ENCODE data around the gene SEH1L.

The SEH1L gene

DNA sequence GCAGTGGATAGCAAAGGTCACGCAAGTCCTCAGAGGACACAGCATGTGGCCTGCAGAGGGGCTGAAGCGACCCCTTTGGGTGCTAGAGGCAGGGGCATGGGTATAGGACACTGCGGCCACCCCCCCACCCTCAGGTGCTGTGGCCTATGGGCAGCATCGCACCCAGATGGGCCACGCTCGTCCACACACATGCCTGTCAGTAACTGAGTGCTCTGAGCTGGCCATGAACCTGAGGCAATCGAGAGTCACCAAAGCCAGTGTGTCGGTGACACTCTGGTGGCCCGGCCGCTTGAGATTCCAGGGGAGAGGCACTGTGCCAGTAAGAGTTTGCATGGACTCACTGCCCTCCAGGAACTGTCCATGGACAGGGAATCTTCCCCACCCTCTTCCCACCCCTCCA lies 41.0 kb upstream of the SEH1L start:
- Histone ChIP-seq H2AFZ (ENCODE audit: low read depth, low read length) (no peak overlapping the region), H3K79me2 (ENCODE audit: low read length) (no peaks in the 10 kb centered on the region), H3K4me2 (ENCODE audit: low read length) (no peak overlapping the region), H3K4me1 (ENCODE audit: low read length) (no peaks in the 10 kb centered on the region), H3K27me3 (ENCODE audit: low read depth, low read length) (peaks cover 3% of the 10 kb centered on the region; the same call in 1 of the 2 replicates), H3K27ac (ENCODE audit: low read length) (no peak overlapping the region), H3K9ac (ENCODE audit: low read length) (no peak overlapping the region), H3K9me3 (ENCODE audit: insufficient read depth, low read length) (no peaks in the 10 kb centered on the region), H3K36me3 (replicated peaks; ENCODE audit: low read depth, low read length) (no peaks in the 10 kb centered on the region), H3K4me3 (ENCODE audit: low read length) (no peak overlapping the region), H4K20me1 (ENCODE audit: insufficient read depth, low read length) (no peaks in the 10 kb centered on the region)
- TF ChIP-seq, protein P1, sequence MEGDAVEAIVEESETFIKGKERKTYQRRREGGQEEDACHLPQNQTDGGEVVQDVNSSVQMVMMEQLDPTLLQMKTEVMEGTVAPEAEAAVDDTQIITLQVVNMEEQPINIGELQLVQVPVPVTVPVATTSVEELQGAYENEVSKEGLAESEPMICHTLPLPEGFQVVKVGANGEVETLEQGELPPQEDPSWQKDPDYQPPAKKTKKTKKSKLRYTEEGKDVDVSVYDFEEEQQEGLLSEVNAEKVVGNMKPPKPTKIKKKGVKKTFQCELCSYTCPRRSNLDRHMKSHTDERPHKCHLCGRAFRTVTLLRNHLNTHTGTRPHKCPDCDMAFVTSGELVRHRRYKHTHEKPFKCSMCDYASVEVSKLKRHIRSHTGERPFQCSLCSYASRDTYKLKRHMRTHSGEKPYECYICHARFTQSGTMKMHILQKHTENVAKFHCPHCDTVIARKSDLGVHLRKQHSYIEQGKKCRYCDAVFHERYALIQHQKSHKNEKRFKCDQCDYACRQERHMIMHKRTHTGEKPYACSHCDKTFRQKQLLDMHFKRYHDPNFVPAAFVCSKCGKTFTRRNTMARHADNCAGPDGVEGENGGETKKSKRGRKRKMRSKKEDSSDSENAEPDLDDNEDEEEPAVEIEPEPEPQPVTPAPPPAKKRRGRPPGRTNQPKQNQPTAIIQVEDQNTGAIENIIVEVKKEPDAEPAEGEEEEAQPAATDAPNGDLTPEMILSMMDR (IDR thresholded peaks at IDR 0.05; ENCODE audit: low read depth, low read length), result no peak
- TF ChIP-seq EZH2phosphoT487 (IDR thresholded peaks at IDR 0.05; ENCODE audit: low read depth), result no peak

DNA sequence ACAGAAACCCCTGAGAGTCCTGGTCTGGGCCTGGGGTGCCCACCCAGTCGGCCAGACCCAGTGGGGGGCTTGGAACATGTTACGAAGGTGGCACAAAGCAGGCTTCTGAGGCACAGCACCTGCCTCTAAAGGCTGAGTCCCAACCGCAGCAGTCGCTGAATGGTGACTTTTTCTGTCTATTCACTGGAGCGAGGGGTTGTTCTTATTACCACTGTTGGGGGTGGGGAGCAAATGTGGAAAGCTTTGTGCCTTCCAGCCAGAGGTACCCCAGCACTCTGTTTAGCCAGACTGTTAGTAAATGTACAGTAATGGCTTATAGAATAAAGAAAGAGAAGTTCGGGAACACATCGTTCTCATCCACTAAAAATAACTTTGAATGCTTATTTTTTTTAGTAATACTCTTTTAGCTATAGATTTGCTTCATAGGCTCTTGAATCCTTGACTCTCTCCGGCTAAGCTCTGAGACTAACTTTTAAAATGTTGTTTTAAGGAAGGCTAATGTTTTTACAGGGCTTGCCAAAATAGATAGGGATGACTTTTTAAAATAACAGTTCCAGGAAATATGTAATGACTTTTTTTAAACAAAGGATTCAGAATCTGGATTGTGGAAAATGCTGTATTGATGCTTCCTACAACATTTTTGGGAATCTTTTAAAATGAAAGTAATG lies 40.4 kb upstream of the SEH1L start:
- H3K9me3 ChIP-seq (ENCODE audit: insufficient read depth, low read length), result no peaks in the 10 kb centered on the region
- H3K4me3 ChIP-seq (ENCODE audit: low read length), result no peak overlapping the region
- no peak overlapping the region for H3K9ac ChIP-seq (ENCODE audit: low read length)
- H3K4me1 ChIP-seq (ENCODE audit: low read length), result no peaks in the 10 kb centered on the region
- no peaks in the 10 kb centered on the region for H3K36me3 ChIP-seq (replicated peaks; ENCODE audit: low read depth, low read length)
- H3K27me3 ChIP-seq (ENCODE audit: low read depth, low read length), result peaks cover 3% of the 10 kb centered on the region; the same call in 1 of the 2 replicates
- no peak overlapping the region for H3K27ac ChIP-seq (ENCODE audit: low read length)
- no peaks in the 10 kb centered on the region for H4K20me1 ChIP-seq (ENCODE audit: insufficient read depth, low read length)
- H3K4me2 ChIP-seq (ENCODE audit: low read length), result no peak overlapping the region
- TF ChIP-seq, protein P1 (IDR thresholded peaks at IDR 0.05; ENCODE audit: low read depth, low read length), result no peak
- no peak for TF ChIP-seq EZH2phosphoT487 (IDR thresholded peaks at IDR 0.05; ENCODE audit: low read depth)
- H2AFZ ChIP-seq (ENCODE audit: low read depth, low read length), result no peak overlapping the region
- no peaks in the 10 kb centered on the region for H3K79me2 ChIP-seq (ENCODE audit: low read length)

DNA sequence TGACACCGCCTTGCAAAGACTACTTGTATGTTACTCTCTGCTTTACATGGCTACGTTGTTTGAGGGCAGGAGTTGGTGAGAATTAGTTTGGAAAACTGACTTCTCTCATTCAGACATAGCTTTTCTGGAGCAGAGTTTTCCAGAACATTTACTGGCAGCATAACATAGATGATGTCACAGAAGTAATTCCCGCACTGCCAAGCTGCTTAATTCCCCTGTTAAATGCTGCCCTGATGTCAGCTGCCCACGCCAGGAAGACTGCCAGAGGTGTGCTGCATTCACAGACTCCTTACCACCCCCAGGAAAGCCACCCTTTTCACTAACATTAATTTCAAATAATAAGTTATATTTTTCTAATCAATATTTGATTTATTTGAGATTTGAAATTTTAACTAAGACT lies 39.1 kb upstream of the SEH1L start:
- Histone ChIP-seq H3K9ac (ENCODE audit: low read length) (no peak overlapping the region), H3K4me2 (ENCODE audit: low read length) (no peak overlapping the region), H4K20me1 (ENCODE audit: insufficient read depth, low read length) (no peaks in the 10 kb centered on the region), H3K4me3 (ENCODE audit: low read length) (no peak overlapping the region), H3K79me2 (ENCODE audit: low read length) (no peaks in the 10 kb centered on the region), H3K9me3 (ENCODE audit: insufficient read depth, low read length) (no peaks in the 10 kb centered on the region), H3K36me3 (replicated peaks; ENCODE audit: low read depth, low read length) (no peaks in the 10 kb centered on the region), H3K27ac (ENCODE audit: low read length) (no peak overlapping the region), H3K4me1 (ENCODE audit: low read length) (no peaks in the 10 kb centered on the region), H2AFZ (ENCODE audit: low read depth, low read length) (no peak overlapping the region), H3K27me3 (ENCODE audit: low read depth, low read length) (peaks cover 3% of the 10 kb centered on the region; the same call in 1 of the 2 replicates)
- TF ChIP-seq EZH2phosphoT487 (IDR thresholded peaks at IDR 0.05; ENCODE audit: low read depth), result no peak
- TF ChIP-seq, protein P1 (IDR thresholded peaks at IDR 0.05; ENCODE audit: low read depth, low read length), result no peak

DNA sequence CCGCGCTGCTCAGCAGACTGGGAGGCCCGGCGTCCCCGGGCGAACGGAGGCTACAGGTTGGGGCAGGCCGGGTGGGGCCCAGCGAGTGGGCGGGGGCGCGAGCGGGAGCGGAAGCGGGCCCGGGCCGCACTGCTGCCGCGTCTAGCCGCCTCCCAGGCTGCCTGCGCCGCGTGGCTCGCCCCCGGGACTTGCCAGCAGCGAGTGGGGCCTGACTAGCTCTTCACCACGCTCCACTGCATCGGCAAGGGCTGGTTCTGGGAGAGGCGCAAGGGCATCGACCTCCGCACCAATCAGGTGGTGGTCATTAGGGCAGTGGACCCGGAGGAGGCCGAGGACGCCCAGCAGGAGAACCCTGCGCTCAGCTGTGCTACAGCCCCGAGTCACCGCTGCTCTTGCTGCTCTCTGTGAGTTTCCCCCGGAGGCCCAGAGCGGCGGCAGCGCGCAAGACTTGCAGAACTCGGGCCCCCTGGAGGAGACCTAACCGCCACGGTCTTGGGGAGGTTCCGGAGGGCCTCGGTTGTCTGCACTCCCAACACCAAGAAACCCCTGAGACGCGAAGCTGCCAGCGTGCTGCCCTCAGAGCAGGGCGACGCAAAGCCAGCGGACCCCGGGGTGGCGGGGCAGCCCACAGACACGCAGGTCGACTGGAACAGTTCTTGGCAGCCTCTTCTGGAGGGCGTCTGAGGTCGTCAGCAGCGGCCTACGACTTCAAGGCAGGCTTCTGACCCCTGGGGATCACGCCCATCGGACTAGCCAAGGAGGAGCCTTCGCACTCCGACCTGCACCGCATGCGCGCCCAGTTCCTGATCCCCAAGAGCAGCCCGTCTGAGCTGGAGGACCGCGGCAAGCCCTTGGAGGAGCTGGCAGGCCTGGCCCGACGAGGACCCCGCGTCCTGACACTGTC lies 36.5 kb upstream of the SEH1L start:
- H3K79me2 ChIP-seq (ENCODE audit: low read length), result no peaks in the 10 kb centered on the region
- no peaks in the 10 kb centered on the region for H3K9me3 ChIP-seq (ENCODE audit: insufficient read depth, low read length)
- no peak overlapping the region for H3K4me3 ChIP-seq (ENCODE audit: low read length)
- H4K20me1 ChIP-seq (ENCODE audit: insufficient read depth, low read length), result no peaks in the 10 kb centered on the region
- H3K9ac ChIP-seq (ENCODE audit: low read length), result no peak overlapping the region
- peaks cover 3% of the 10 kb centered on the region; the same call in 1 of the 2 replicates for H3K27me3 ChIP-seq (ENCODE audit: low read depth, low read length)
- no peaks in the 10 kb centered on the region for H3K36me3 ChIP-seq (replicated peaks; ENCODE audit: low read depth, low read length)
- no peaks in the 10 kb centered on the region for H3K4me1 ChIP-seq (ENCODE audit: low read length)
- no peak overlapping the region for H2AFZ ChIP-seq (ENCODE audit: low read depth, low read length)
- H3K27ac ChIP-seq (ENCODE audit: low read length), result no peak overlapping the region
- H3K4me2 ChIP-seq (ENCODE audit: low read length), result no peak overlapping the region
- TF ChIP-seq EZH2phosphoT487 (IDR thresholded peaks at IDR 0.05; ENCODE audit: low read depth), result no peak
- TF ChIP-seq, protein P1 (IDR thresholded peaks at IDR 0.05; ENCODE audit: low read depth, low read length), result no peak

Data from OCI-LY3 (cell line).